Fibroblast of the aortic adventitia (primary cell): ENCODE results near the gene COA1. TPM values are rescaled to one million over a fixed set of nuclear protein-coding genes. Genes with fewer than 3 reads are reported as not detected.

Source experiments
- DNase-seq: peaks from one replicate; pipeline ENCODE4 v3.0.0-alpha.2; 2010; ENCODE audit warnings: low read depth
- H3K4me3 ChIP-seq: 2 replicates; pipeline ENCODE4 v1.5.1; 2011; ENCODE audit warnings: low read depth, mild to moderate bottlenecking, control low read depth, low read length, moderate library complexity
- CTCF ChIP-seq: IDR thresholded peaks from 2 replicates; pipeline ENCODE4 v1.5.1; 2011; ENCODE audit warnings: mild to moderate bottlenecking, low read length, control low read depth, inconsistent platforms; ENCODE audit not compliant: insufficient read depth
- total RNA-seq: library from RNA; depleted of rRNA; stranded (reverse); fragments of >200 nt; gene quantifications from 2 replicates; pipeline ENCODE4 v1.2.3, GENCODE V29; 2012; ENCODE audit warnings: low replicate concordance

COA1 gene
- total RNA-seq, 1 donor: 71.4 TPM

- peak overlapping the region; percentile 14 for H3K4me3 ChIP-seq
- DNase-seq: peak; percentile 73
- TF ChIP-seq CTCF: no peak
Measured at GRCh38 chr7:43650457-43651052, 78.8 kb downstream of the COA1 start.

GRCh38 chr7:43649755-43650274 is 79.5 kb downstream of the COA1 start:
- no peak for TF ChIP-seq CTCF
- no peak overlapping the region for H3K4me3 ChIP-seq
- DNase-seq: no peak

GRCh38 chr7:43648473-43649406 is 80.6 kb downstream of the COA1 start:
- TF ChIP-seq CTCF: no peak
- no peak overlapping the region for H3K4me3 ChIP-seq
- peak; percentile 74 for DNase-seq

- peak; percentile 100 for DNase-seq
- TF ChIP-seq CTCF: no peak
- H3K4me3 ChIP-seq: peak overlapping the region; percentile 52
Measured at GRCh38 chr7:43647673-43648472, 81.5 kb downstream of the COA1 start.

GRCh38 chr7:43647339-43647672 is 82.0 kb downstream of the COA1 start:
- DNase-seq: peak; percentile 93
- no peak for TF ChIP-seq CTCF
- peak overlapping the region; percentile 52 for H3K4me3 ChIP-seq

- peak; percentile 51 for DNase-seq
- H3K4me3 ChIP-seq: peak overlapping the region; percentile 52
- TF ChIP-seq CTCF: no peak
Measured at GRCh38 chr7:43646603-43647338, 82.6 kb downstream of the COA1 start.
